GM18868 (cell line): ENCODE measurements around the gene CACNG3.
"Not testable (repeated sequence)": the region's sequence is repeated elsewhere in the genome, so short reads cannot be mapped to it uniquely, and the experiment has no call there.

ENCODE experiments used
- ATAC-seq: cut with Tn5 transposase; IDR thresholded peaks from one replicate; pipeline ENCODE4 v1.9.1; 2021; ENCODE audit warnings: mild to moderate bottlenecking, moderate library complexity; ENCODE audit not compliant: unreplicated experiment

Gene CACNG3

DNA sequence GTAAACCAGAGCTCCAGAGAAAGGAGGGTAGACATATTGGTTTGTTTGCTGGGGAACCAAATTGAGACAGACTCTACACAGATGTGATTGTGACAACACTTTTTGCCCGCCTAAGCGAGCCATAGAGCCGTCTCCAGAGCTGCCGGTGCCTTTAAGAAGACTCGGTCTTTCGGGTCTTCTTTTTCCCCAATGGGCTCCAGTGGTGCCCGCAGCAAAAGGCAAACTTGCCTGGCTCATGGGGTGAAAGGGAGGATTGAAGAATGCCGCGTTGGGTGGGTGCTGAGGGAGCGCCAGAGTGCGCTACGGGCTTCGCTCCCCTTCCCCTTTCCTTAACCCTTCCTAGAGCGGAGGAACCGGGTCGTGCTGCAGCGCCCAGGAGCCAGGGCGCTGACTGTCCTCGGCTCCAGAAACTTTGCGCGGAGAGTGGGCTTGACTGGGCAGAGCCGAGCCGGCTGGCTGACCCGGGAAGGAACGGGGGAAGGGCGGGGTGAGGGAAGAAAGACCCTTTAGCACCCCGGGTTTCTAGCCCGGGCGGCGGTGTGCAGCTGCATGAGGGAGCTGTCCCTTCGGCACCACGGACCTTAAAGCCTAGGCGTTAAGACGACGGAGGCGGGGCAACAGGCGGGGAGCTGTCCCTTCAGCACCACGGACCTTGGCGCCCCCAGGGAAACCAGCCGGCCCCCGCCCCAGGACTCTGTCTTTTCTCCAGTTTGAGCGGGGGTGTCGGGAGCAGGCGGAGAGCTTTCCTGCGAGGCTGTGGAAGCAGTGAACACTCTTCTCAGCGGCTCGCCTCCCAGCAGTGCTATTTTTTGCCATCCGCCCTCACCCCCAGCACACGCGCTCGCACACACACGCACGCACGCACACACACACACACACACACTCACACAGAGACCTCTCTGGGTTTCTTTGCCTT, at the start of gene CACNG3:
TSS of gene CACNG3 (plus strand) at position 880 of the 916 bp plus-strand sequence. CDS start 420 bp downstream, outside the sequence.
- no peak for ATAC-seq

DNA sequence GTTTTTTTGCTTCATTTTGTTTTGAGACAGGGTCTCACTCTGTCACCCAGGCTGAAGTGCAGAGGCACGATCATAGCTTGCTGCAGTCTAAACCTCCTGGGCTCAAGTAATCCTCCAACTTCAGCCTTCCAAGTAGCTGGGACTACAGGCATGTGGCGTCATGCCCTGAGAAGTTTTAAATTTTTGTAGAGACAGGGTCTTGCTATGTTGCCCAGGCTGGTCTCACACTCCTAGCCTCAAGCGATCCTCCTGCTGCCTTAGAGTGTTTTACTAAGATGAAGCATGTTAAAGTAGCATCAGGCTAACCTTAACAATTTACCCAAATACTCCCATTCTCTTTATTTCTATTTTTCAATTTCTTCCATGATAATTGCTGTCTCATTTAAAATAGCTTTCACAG, 49.2 kb upstream of the CACNG3 start:
- no peak for ATAC-seq

- ATAC-seq: no peak
Observed at GRCh38 chr16:24208710-24209109, 47.4 kb upstream of the CACNG3 start.

DNA sequence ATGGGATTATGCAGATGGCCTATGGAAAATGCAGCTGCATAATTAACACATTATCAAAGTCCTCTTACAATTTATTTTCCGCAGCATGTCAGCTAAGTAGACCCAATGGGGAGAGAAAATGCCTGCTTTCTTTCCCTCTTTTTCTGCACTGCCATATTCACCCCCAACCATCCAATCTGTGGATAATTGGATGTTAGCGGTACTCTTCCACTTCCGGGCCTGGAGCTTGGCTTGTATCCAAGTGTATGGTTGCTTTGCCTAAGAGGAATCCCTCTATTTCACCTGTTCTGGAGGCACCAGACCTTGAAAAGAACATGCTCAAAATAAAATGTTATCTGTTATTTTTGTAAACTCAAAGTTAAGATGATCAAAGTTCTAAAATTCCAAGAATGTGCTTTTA, 41.1 kb upstream of the CACNG3 start:
- no peak for ATAC-seq

DNA sequence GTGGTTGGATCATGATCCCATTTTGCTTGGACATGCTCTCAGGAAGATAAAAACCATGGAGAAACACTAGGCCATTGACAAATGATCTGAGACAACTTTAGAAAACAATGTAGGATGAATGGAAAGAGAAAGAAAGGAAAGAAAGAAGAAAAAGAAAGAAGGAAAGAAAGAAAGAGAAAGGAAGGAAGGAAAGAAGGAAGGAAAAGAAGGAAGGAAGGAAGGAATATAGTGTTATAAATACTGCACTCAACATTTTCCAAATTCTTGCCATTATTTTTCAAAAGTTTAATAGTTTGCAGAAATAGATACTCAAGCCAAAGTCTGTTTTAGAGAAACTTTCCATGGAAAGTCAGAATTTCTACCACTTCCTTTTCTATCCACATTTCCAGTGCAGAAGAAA, 39.2 kb upstream of the CACNG3 start:
- no peak for ATAC-seq

- ATAC-seq: no peak
Observed at GRCh38 chr16:24217461-24217860, 38.7 kb upstream of the CACNG3 start.

DNA sequence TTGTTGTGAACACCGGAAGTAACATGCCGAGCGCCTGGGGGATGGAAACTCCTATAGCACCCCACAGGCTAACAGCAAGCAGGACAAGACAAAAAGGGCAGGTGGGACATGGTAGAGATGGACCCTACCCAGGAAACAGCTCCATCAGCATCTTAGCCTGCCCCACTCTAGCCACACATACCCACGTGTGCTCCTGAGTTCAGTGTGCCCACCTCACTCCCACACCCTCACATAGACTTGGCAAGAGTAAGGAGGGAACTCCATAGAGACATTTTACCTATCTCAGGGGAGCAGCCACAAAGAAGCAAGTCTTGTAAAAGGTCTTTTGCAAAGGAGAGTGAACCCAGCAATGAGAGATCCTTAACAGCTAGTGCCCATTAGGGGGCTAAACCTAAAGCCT, 37.8 kb upstream of the CACNG3 start:
- ATAC-seq: no peak

DNA sequence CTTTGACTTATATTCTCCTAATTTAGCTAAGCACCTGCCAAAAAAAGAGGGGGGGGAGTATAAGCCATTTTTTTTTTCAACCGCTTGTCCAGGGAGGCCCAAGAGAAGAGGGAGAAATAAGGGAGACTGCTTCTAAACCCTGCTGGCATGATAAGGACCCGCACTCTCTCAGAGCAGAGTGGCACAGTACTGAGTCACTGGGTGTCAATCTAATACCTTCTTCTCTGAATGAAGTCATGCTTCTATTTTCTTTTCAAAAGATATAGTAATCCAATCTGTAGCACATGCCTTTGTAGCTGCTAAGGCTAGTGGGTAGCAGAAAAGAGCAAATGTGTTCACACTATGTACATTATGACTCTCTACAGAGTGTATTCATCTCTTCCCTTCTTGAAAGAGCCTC, 34.9 kb upstream of the CACNG3 start:
- no peak for ATAC-seq

- no peak for ATAC-seq
Observed at GRCh38 chr16:24228514-24228913, 27.6 kb upstream of the CACNG3 start.

GRCh38 chr16:24232936-24233335, 23.2 kb upstream of the CACNG3 start:
- no peak for ATAC-seq

GRCh38 chr16:24234737-24235136, 21.4 kb upstream of the CACNG3 start:
- ATAC-seq: no peak

DNA sequence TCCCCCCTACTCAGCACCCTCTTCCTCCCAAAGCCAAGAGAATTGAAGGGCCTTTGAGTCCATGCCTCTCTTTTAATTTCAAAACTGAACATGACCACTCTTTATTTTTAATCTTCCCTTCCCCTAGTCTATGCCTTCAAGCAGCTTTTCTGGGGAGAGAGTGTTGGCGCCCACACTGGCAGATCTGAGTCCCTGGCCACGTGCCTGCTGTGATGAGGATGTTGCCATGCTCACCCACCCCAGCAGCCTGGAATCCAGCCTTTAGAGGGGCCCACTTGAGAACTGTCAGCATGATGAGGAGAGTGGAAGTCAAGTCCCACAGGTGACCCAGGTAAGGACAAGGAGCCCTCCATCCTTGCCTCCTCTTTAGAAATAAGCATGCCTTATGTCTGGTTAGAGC, 20.3 kb upstream of the CACNG3 start:
- no peak for ATAC-seq

DNA sequence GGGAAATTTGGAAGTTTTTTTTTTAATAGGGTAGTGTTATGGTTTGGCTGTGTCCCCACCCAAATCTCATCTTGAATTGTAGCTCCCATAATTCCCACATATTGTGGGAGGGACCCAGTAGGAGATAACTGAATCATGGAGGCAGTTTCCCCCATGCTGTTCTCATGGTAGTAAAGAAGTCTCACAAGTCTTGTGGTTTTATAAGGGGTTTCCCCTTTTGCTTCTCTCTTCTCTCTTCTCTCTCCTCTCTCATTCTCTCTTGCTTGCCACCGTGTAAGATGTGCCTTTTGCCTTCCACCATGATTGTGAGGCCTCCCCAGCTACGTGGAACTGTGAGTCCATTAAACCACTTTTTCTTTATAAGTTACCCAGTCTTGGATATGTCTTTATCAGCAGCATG, 17.3 kb upstream of the CACNG3 start:
- ATAC-seq: not testable (repeated sequence)

GRCh38 chr16:24246911-24247607, 9.1 kb upstream of the CACNG3 start:
- ATAC-seq: no peak

GRCh38 chr16:24253192-24253591, 2.9 kb upstream of the CACNG3 start:
- peak; percentile 48 for ATAC-seq

DNA sequence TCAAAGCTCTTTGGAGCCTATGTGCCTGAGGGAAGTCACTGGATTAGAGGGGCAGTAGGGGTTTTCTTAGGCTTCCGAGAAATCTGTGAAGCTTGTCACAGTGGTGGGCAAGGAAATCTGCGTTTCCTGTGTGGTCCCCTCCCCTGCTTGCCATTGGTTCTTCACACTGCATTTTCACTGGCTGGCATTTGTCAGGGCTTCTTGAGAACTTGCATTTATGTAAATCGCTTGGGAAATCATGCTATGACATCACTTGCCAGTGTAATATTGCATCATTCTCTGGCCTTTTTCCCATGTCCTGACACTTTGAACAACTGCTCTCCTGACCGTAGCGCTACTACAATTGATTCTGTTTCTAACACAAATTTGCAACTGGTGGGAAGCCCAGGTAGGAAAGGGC, 1.8 kb downstream of the CACNG3 start:
- no peak for ATAC-seq

DNA sequence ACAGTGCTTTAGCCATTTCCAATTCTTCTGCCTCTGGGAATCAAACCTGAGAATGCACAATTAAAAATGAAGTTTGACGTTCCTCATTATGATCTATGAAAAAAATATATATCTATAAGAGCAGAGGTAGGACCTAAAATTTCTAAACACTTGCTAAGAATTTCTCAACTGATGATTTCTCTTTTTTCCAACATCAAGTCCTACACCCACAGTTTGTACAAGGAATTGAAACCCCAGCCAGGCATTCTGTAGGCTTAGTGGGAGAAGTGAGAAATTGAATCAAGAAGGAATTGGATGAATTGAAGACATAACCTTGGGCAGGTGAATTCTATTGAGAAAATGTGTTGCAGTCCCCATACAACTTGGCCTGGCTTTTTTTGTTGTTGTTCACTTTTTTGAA, 2.7 kb downstream of the CACNG3 start:
- no peak for ATAC-seq

- ATAC-seq: no peak
Observed at GRCh38 chr16:24262816-24263215, 6.7 kb downstream of the CACNG3 start.

GRCh38 chr16:24270721-24271442, 14.7 kb downstream of the CACNG3 start:
- no peak for ATAC-seq

DNA sequence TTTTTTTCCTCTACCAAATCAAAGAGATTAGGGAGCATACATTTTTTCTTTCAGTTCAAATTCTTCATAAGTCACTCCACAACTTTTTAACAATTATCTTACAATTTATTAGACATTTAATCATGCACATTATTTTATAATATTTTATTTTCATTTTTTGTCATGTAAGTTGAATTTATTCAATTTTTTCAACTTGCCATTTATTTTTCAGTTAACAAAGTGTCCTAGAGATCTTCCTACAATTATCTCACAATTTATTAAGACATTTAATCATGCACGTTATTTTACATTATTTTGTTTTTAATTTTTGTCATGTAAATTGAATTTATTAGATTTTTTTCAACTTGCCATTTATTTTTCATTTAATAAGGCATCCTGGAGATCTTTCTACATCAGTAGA, 16.2 kb downstream of the CACNG3 start:
- ATAC-seq: no peak

GRCh38 chr16:24273508-24274182, 17.5 kb downstream of the CACNG3 start:
- no peak for ATAC-seq
